SK-N-SH (cell line): Measurements from ENCODE around the gene PGBD4.

Experiments used
- EP300 ChIP-seq, 2 experiments: IDR thresholded peaks; 2 replicates each; pipeline versions ENCODE4 v1.4.0 to v1.6.1; 2012; ENCODE audit warnings: borderline replicate concordance in 1 of 2, low read depth in 1 of 2, low read length in 1 of 2
- EZH2phosphoT487 ChIP-seq: fragments of 200-600 bp; sonication (generic); IDR thresholded peaks from 2 replicates; pipeline ENCODE4 v1.6.1; 2017; ENCODE audit warnings: low read depth, mixed run types, mild to moderate bottlenecking, antibody characterized with exemption, moderate library complexity, borderline replicate concordance
- FOSL2 ChIP-seq: IDR thresholded peaks from 2 replicates; pipeline ENCODE4 v1.4.0; 2012; ENCODE audit warnings: low read depth, mild to moderate bottlenecking, moderate library complexity, borderline replicate concordance
- RAD21 ChIP-seq: IDR thresholded peaks from 2 replicates; pipeline ENCODE4 v1.6.1; 2012; ENCODE audit warnings: mild to moderate bottlenecking, low read length
- RFX5 ChIP-seq: IDR thresholded peaks from 2 replicates; pipeline ENCODE4 v1.6.1; 2012; ENCODE audit warnings: mild to moderate bottlenecking, improper control_type of control experiment, low read length
- TCF12 ChIP-seq: IDR thresholded peaks from 2 replicates; pipeline ENCODE4 v1.4.0; 2012
- TF ChIP-seq, protein P1 (sequence below): IDR thresholded peaks from 2 replicates; pipeline ENCODE4 v1.6.1; 2012; ENCODE audit warnings: mild to moderate bottlenecking, low read depth, low read length, moderate library complexity

DNA sequence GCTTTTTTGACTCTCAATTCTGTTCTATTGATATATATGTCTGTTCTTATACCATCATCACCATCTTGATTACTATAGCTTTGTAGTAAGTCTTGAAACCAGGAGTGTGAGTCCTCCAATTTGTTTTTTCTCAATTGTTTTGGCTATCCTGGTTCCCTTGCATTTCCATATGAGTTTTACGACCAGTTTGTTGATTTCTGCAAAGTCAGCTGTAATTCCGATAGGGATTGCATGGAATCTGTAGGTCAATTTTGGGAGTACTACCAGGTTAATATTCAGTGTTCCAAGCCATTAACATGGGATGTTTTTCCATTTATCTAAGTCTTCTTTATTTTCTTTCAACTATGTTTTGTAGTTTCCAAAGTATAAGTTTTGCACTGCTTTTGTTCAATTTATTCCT, 27.0 kb downstream of the PGBD4 start:
- TF ChIP-seq, protein P1, sequence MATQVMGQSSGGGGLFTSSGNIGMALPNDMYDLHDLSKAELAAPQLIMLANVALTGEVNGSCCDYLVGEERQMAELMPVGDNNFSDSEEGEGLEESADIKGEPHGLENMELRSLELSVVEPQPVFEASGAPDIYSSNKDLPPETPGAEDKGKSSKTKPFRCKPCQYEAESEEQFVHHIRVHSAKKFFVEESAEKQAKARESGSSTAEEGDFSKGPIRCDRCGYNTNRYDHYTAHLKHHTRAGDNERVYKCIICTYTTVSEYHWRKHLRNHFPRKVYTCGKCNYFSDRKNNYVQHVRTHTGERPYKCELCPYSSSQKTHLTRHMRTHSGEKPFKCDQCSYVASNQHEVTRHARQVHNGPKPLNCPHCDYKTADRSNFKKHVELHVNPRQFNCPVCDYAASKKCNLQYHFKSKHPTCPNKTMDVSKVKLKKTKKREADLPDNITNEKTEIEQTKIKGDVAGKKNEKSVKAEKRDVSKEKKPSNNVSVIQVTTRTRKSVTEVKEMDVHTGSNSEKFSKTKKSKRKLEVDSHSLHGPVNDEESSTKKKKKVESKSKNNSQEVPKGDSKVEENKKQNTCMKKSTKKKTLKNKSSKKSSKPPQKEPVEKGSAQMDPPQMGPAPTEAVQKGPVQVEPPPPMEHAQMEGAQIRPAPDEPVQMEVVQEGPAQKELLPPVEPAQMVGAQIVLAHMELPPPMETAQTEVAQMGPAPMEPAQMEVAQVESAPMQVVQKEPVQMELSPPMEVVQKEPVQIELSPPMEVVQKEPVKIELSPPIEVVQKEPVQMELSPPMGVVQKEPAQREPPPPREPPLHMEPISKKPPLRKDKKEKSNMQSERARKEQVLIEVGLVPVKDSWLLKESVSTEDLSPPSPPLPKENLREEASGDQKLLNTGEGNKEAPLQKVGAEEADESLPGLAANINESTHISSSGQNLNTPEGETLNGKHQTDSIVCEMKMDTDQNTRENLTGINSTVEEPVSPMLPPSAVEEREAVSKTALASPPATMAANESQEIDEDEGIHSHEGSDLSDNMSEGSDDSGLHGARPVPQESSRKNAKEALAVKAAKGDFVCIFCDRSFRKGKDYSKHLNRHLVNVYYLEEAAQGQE = no peak
- TF ChIP-seq RAD21 (no peak), EP300 (IDR thresholded peaks at IDR 0.05; ENCODE audit: borderline replicate concordance in 1 of 2, low read depth in 1 of 2, low read length in 1 of 2) (no peak), RFX5 (no peak), TCF12 (no peak), EZH2phosphoT487 (no peak), FOSL2 (no peak)
